ENCODE measurements around the gene CAP2.
A peak's percentile ranks its signal among the peaks of the same experiment; 100 is the strongest.

DNA sequence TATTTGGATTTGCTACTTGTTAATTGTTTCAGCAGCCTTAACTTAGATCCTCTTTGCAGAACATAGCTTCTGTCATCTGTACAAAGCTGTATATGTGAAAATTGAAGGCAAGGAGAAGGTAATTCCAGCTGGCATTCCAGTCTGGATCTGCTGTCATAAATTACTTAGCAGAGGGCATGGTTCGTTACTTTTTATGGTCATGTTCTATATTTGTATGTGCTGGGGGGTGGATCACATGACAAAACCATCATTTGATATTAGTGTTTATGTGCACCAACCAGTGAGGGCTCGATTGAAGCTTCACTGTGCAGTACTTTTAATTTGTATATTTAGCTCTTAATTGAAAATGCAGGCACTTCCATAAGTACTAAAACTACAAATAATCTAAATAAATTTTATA lies 80.2 kb downstream of the CAP2 start:
- no peak for TF ChIP-seq POLR2A (IDR thresholded peaks at IDR 0.05)
- peak; percentile 73 for TF ChIP-seq POLR2AphosphoS5 (IDR thresholded peaks at IDR 0.05)
- TF ChIP-seq, protein P1, sequence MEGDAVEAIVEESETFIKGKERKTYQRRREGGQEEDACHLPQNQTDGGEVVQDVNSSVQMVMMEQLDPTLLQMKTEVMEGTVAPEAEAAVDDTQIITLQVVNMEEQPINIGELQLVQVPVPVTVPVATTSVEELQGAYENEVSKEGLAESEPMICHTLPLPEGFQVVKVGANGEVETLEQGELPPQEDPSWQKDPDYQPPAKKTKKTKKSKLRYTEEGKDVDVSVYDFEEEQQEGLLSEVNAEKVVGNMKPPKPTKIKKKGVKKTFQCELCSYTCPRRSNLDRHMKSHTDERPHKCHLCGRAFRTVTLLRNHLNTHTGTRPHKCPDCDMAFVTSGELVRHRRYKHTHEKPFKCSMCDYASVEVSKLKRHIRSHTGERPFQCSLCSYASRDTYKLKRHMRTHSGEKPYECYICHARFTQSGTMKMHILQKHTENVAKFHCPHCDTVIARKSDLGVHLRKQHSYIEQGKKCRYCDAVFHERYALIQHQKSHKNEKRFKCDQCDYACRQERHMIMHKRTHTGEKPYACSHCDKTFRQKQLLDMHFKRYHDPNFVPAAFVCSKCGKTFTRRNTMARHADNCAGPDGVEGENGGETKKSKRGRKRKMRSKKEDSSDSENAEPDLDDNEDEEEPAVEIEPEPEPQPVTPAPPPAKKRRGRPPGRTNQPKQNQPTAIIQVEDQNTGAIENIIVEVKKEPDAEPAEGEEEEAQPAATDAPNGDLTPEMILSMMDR (IDR thresholded peaks at IDR 0.05), result no peak
